Fibroblast of lung (primary cell): ENCODE results near the gene MACROD2. TPM values are rescaled to one million over a fixed set of nuclear protein-coding genes. Genes with fewer than 3 reads are reported as not detected.

Source experiments
- DNase-seq, 2 donors: peaks; one replicate each; pipeline versions ENCODE4 v3.0.0 to v3.0.0-alpha.2; 2010; ENCODE audit warnings: low read depth in 2 of 2
- H2AFZ ChIP-seq: 2 replicates; pipeline ENCODE4 v1.5.1; 2012; ENCODE audit warnings: low read length, control low read depth, inconsistent platforms
- H3K27ac ChIP-seq: 2 replicates; pipeline ENCODE4 v1.5.1; 2011; ENCODE audit warnings: low read length, control low read depth; ENCODE audit not compliant: insufficient read depth
- H3K27me3 ChIP-seq: 2 replicates; pipeline ENCODE4 v1.5.1; 2011; ENCODE audit warnings: mild to moderate bottlenecking, low read length; ENCODE audit not compliant: control insufficient read depth, insufficient read depth
- H3K36me3 ChIP-seq: 2 replicates; pipeline ENCODE4 v1.5.1; 2011; ENCODE audit warnings: low read length; ENCODE audit not compliant: control insufficient read depth, insufficient read depth
- H3K4me1 ChIP-seq: 2 replicates; pipeline ENCODE4 v1.5.1; 2011; ENCODE audit warnings: low read length; ENCODE audit not compliant: control insufficient read depth, insufficient read depth; ENCODE audit errors: extremely low read depth
- H3K4me2 ChIP-seq: 2 replicates; pipeline ENCODE4 v1.5.1; 2011; ENCODE audit warnings: low read length, control low read depth; ENCODE audit not compliant: insufficient read depth; ENCODE audit errors: extremely low read depth
- H3K4me3 ChIP-seq, 4 experiments: fragments of 200-600 bp in 1 of 4; sonication (generic) in 1 of 4; replicated peaks in 1 of 4; 2 replicates each; pipeline ENCODE4 v1.5.1; 2011 to 2016; ENCODE audit warnings: low read length in 4 of 4, low read depth in 3 of 4, mild to moderate bottlenecking in 3 of 4, control low read depth in 2 of 4, inconsistent platforms in 1 of 4, mixed read lengths in 1 of 4; ENCODE audit not compliant: insufficient read depth in 1 of 4; ENCODE audit errors: control extremely low read depth in 1 of 4
- H3K79me2 ChIP-seq: 2 replicates; pipeline ENCODE4 v1.5.1; 2012; ENCODE audit warnings: mild to moderate bottlenecking, low read length, inconsistent platforms; ENCODE audit not compliant: control insufficient read depth, insufficient read depth
- H3K9ac ChIP-seq: 2 replicates; pipeline ENCODE4 v1.5.1; 2011; ENCODE audit warnings: mild to moderate bottlenecking, low read length, control low read depth; ENCODE audit not compliant: insufficient read depth
- H3K9me3 ChIP-seq: 2 replicates; pipeline ENCODE4 v1.5.1; 2012; ENCODE audit warnings: low read depth, low read length; ENCODE audit not compliant: control insufficient read depth, insufficient read depth
- H4K20me1 ChIP-seq: 2 replicates; pipeline ENCODE4 v1.5.1; 2011; ENCODE audit warnings: low read length; ENCODE audit not compliant: control insufficient read depth, insufficient read depth; ENCODE audit errors: extremely low read depth
- CTCF ChIP-seq, 2 donors: IDR thresholded peaks in 1 of 2; conservative IDR thresholded peaks in 1 of 2; 1 replicate in 1 of 2; 2 replicates in 1 of 2; pipeline ENCODE4 v1.5.1; 2011 to 2012; ENCODE audit warnings: low read length in 2 of 2, control low read depth in 1 of 2, inconsistent platforms in 1 of 2, low read depth in 1 of 2, mild to moderate bottlenecking in 1 of 2
- EZH2 ChIP-seq: IDR thresholded peaks from 2 replicates; pipeline ENCODE4 v1.5.1; 2012; ENCODE audit warnings: low read length, control low read depth, mild to moderate bottlenecking; ENCODE audit errors: missing control alignments
- polyA plus RNA-seq, 2 donors: library from polyadenylated mRNA; depleted of rRNA in 1 of 2; stranded (reverse) in 1 of 2; unstranded in 1 of 2; fragments of >200 nt; gene quantifications; 2 replicates each; pipeline ENCODE4 v1.2.1, GENCODE V29; 2011 to 2012; ENCODE audit warnings: missing spikeins in 1 of 2
- total RNA-seq: library from RNA; depleted of rRNA; stranded (reverse); fragments of >200 nt; gene quantifications from 2 replicates; pipeline ENCODE4 v1.2.1, GENCODE V29; 2014

MACROD2 gene
- total and polyA plus RNA-seq, 2 donors (not counting 1 experiment from before 2014, with no cell fraction given) = 0.54 to 1.7 TPM

DNA sequence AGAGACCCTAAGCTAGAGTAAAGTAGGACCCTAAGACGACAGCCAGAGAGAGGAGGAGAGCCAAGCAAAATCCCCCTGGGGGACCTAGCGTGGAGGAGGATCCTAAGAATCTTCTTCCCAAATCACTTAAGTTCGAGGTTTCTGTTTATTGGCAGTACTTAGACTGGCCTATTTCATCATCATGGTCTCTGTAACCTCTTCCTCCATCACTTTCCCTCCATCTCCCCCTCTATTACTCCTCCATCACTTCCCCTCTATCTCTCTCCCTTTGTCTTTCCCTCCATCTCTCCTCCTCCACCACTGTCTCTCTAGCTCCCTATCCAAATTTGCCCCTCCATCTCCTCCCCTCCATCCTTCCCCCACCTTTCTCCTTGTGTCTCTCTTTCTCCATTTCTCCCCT lies 1175.7 kb downstream of the MACROD2 start:
- no peak overlapping the region for H2AFZ ChIP-seq
- H3K27ac ChIP-seq = no peak overlapping the region
- no peaks in the 10 kb centered on the region for H3K4me1 ChIP-seq
- no peaks in the 10 kb centered on the region for H3K9me3 ChIP-seq
- DNase-seq = no peak
- no peaks in the 10 kb centered on the region for H3K27me3 ChIP-seq
- H3K36me3 ChIP-seq = no peaks in the 10 kb centered on the region
- H3K4me3 ChIP-seq = no peak overlapping the region
- no peaks in the 10 kb centered on the region for H4K20me1 ChIP-seq
- H3K9ac ChIP-seq = no peak overlapping the region
- TF ChIP-seq EZH2 = no peak
- no peak for TF ChIP-seq CTCF (conservative IDR thresholded peaks at IDR 0.05 in 1 of 2, IDR thresholded peaks at IDR 0.05 in 1 of 2; ENCODE audit: low read depth in 1 of 2, low read length in 2 of 2)
- no peaks in the 10 kb centered on the region for H3K79me2 ChIP-seq
- H3K4me2 ChIP-seq = no peak overlapping the region

GRCh38 chr20:15176929-15177328 lies 1181.6 kb downstream of the MACROD2 start:
- H3K4me1 ChIP-seq = no peaks in the 10 kb centered on the region
- H3K27ac ChIP-seq = no peak overlapping the region
- H3K4me3 ChIP-seq = no peak overlapping the region
- no peaks in the 10 kb centered on the region for H3K79me2 ChIP-seq
- no peaks in the 10 kb centered on the region for H3K27me3 ChIP-seq
- H3K4me2 ChIP-seq = no peak overlapping the region
- no peaks in the 10 kb centered on the region for H4K20me1 ChIP-seq
- no peak for DNase-seq
- TF ChIP-seq EZH2 (no peak), CTCF (conservative IDR thresholded peaks at IDR 0.05 in 1 of 2, IDR thresholded peaks at IDR 0.05 in 1 of 2; ENCODE audit: low read depth in 1 of 2, low read length in 2 of 2) (no peak)
- no peaks in the 10 kb centered on the region for H3K9me3 ChIP-seq
- H3K36me3 ChIP-seq = no peaks in the 10 kb centered on the region
- H3K9ac ChIP-seq = no peak overlapping the region
- H2AFZ ChIP-seq = no peak overlapping the region

DNA sequence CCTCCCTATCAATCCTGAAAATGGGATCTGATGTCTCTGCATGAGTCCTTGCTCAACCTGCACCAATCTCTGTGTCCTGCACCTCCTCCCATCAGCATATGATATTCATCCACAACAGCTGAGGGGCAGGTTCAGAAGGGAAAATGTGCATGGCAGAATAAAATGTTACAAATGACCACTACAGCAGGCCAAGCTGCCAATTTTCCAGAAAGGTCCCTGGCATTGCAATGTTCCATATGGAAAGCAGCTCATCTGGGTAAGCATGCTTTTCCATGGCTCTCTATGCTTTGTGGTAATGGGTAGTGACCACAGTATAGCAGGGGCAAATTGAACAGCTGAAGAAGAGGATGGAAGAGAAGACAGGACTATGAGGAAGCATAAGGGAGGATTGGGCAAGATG lies 1183.3 kb downstream of the MACROD2 start:
- H3K4me1 ChIP-seq = no peaks in the 10 kb centered on the region
- TF ChIP-seq EZH2 = no peak
- no peaks in the 10 kb centered on the region for H3K27me3 ChIP-seq
- no peak overlapping the region for H3K27ac ChIP-seq
- H4K20me1 ChIP-seq = no peaks in the 10 kb centered on the region
- no peaks in the 10 kb centered on the region for H3K79me2 ChIP-seq
- H3K9me3 ChIP-seq = no peaks in the 10 kb centered on the region
- no peaks in the 10 kb centered on the region for H3K36me3 ChIP-seq
- no peak overlapping the region for H3K9ac ChIP-seq
- H2AFZ ChIP-seq = no peak overlapping the region
- DNase-seq = no peak
- no peak overlapping the region for H3K4me2 ChIP-seq
- no peak overlapping the region for H3K4me3 ChIP-seq
